ENCODE data around the gene SUV39H2. TPM values are rescaled to one million over a fixed set of nuclear protein-coding genes. Genes with fewer than 3 reads are reported as not detected.
"Not testable (repeated sequence)": the region's sequence is repeated elsewhere in the genome, so short reads cannot be mapped to it uniquely, and the experiment has no call there.

The SUV39H2 gene
- total RNA-seq, 2 experiments from 2014 or later, result 30.9 to 36.6 TPM

GRCh38 chr10:14880229-14880628 lies 1.6 kb downstream of the SUV39H2 start:
- peak overlapping the region; percentile 90 for H3K27ac Mint-ChIP-seq
- CTCF ChIA-PET, result interaction anchor here (1.9 kb wide), 1 partner anchor 74 kb away, joined by 4 read pairs; the partner anchor contains the start of gene DCLRE1C
- H3K9me3 Mint-ChIP-seq, result no peaks in the 10 kb centered on the region
- H3K27me3 Mint-ChIP-seq, result no peaks in the 10 kb centered on the region
- no peak for DNase-seq
- H3K4me3 Mint-ChIP-seq, result peak overlapping the region; percentile 96
- H3K36me3 Mint-ChIP-seq (ENCODE audit: low read depth), result peaks cover 13% of the 10 kb centered on the region
- peaks cover 52% of the 10 kb centered on the region for H3K4me1 Mint-ChIP-seq
- POLR2A ChIA-PET, result interaction anchor here (0.6 kb wide), 1 partner anchor 306 kb away, joined by 3 read pairs; no protein-coding TSS in a partner anchor

DNA sequence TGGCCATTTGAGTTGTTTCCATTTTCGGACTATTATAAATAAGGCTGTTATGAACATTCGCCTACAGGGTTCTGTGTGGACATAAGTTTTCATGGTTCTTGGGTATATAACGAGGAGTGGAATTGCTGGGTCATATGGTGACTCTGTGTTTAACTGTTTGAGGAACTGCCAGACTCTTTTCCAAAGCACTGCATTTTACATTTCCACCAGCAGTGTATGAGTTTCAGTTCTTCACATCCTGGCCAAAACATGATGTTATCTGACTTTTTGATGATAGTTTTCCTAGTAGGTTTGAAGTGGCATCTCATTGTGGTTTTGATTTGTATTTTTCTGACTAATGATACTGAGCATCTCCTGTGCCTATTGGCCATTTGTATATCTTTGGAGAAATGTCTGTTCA lies 5.4 kb downstream of the SUV39H2 start:
- peaks cover 13% of the 10 kb centered on the region for H3K36me3 Mint-ChIP-seq (ENCODE audit: low read depth)
- ChIA-PET POLR2A (no interaction called here), CTCF (interaction anchor here (1.4 to 1.9 kb wide), 2 partner anchors 47 to 75 kb away, joined by 3 to 5 read pairs; partner anchors contain the start of gene MEIG1)
- H3K27ac Mint-ChIP-seq, result peak overlapping the region; percentile 3
- H3K27me3 Mint-ChIP-seq, result no peaks in the 10 kb centered on the region
- H3K4me3 Mint-ChIP-seq, result no peak overlapping the region
- DNase-seq, result no peak
- H3K9me3 Mint-ChIP-seq, result no peaks in the 10 kb centered on the region
- H3K4me1 Mint-ChIP-seq, result peaks cover 29% of the 10 kb centered on the region

GRCh38 chr10:14889318-14889717 lies 10.7 kb downstream of the SUV39H2 start:
- H3K36me3 Mint-ChIP-seq (ENCODE audit: low read depth), result peaks cover 7% of the 10 kb centered on the region
- H3K4me1 Mint-ChIP-seq, result peaks cover 5% of the 10 kb centered on the region
- no peaks in the 10 kb centered on the region for H3K27me3 Mint-ChIP-seq
- POLR2A ChIA-PET, result no interaction called here
- H3K9me3 Mint-ChIP-seq, result no peaks in the 10 kb centered on the region
- H3K4me3 Mint-ChIP-seq, result no peak overlapping the region
- DNase-seq, result no peak
- H3K27ac Mint-ChIP-seq, result no peak overlapping the region
- CTCF ChIA-PET, result interaction anchor here (0.6 to 1.1 kb wide), 4 partner anchors 17 to 155 kb away, joined by 3 to 4 read pairs (median 3); no protein-coding TSS in a partner anchor

DNA sequence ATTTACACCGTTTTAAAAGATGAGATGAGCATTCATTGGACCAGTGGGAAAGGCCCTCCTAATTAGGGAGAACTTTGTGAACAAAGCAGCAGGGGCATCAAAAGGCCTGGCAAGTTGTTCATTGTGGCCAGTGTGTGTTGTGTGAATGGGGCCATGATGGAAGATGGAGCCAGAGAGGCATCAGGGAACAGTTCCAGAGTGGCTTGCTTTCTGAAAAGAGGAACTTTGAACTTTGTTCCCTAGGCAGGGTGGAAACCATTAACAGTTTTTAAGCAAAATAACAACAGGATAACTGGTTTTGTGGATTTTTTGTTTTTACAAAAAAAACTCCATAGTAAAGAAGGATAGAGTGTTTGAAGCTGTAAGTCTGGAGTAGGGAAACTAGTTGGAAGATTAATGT lies 12.5 kb downstream of the SUV39H2 start:
- Mint-ChIP-seq H3K9me3 (peaks cover 2% of the 10 kb centered on the region), H3K27ac (no peak overlapping the region), H3K27me3 (no peaks in the 10 kb centered on the region), H3K4me1 (peaks cover 8% of the 10 kb centered on the region), H3K4me3 (no peak overlapping the region), H3K36me3 (ENCODE audit: low read depth) (peaks cover 10% of the 10 kb centered on the region)
- POLR2A ChIA-PET, result no interaction called here
- CTCF ChIA-PET, result no interaction called here
- no peak for DNase-seq

DNA sequence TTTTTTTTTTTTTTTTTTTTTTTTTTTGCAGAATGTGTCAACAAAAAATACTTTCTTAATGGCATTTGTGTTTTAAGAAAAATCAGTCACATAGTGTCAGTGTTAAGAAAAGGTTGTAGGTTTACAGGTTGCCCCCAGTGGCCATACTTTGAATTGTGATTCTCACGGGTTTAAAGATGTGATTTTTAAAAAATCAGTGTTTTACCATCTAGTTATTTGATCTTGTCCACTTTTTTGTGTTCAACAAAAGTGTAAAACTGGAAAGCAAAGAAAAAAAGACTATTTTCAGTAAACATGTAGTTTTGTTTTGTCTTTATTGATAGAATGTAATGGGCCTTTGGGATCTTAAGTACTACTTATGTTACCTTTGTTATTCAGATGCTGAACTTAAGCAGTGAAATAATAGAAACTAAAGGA lies 25.7 kb downstream of the SUV39H2 start:
- ChIA-PET POLR2A (no interaction called here), CTCF (interaction anchor here (0.8 to 1.4 kb wide), 2 partner anchors 43 to 322 kb away, joined by 3 to 4 read pairs; no protein-coding TSS in a partner anchor)
- peak; percentile 49 for DNase-seq
- Mint-ChIP-seq H3K36me3 (ENCODE audit: low read depth) (peaks cover 51% of the 10 kb centered on the region), H3K27me3 (no peaks in the 10 kb centered on the region), H3K27ac (no peak overlapping the region), H3K4me1 (peaks cover 28% of the 10 kb centered on the region), H3K4me3 (no peak overlapping the region), H3K9me3 (peaks cover 2% of the 10 kb centered on the region)

DNA sequence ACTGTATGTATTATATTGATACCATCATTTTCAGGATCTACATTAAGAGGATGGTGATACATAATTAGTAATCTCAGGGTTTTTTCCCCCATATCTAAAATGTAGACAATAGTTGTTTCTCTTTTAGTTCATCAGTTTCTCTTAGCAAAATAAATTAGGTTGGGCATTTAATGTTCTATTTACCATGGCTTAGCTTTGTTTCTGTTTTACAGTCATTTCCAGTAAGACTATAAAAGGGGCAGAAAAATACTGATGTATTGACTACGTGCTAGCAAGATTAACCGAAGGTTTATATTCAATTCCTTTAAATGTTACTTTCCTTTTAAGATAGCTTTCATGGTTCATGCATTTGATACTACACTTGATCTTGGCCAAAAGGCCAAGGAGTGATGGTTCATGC lies 26.2 kb downstream of the SUV39H2 start:
- H3K27me3 Mint-ChIP-seq, result no peaks in the 10 kb centered on the region
- H3K4me3 Mint-ChIP-seq, result no peak overlapping the region
- CTCF ChIA-PET, result interaction anchor here (0.8 to 2.9 kb wide), 4 partner anchors 9 to 322 kb away, joined by 3 to 5 read pairs (median 4); no protein-coding TSS in a partner anchor
- peaks cover 54% of the 10 kb centered on the region for H3K36me3 Mint-ChIP-seq (ENCODE audit: low read depth)
- H3K9me3 Mint-ChIP-seq, result peaks cover 2% of the 10 kb centered on the region
- peaks cover 28% of the 10 kb centered on the region for H3K4me1 Mint-ChIP-seq
- H3K27ac Mint-ChIP-seq, result no peak overlapping the region
- POLR2A ChIA-PET, result no interaction called here
- no peak for DNase-seq

GRCh38 chr10:14905890-14906289 lies 27.2 kb downstream of the SUV39H2 start:
- ChIA-PET POLR2A (no interaction called here), CTCF (interaction anchor here (0.5 to 2.9 kb wide), 5 partner anchors 10 to 342 kb away, joined by 3 to 5 read pairs (median 4); no protein-coding TSS in a partner anchor)
- DNase-seq, result no peak
- no peaks in the 10 kb centered on the region for H3K27me3 Mint-ChIP-seq
- H3K4me1 Mint-ChIP-seq, result peaks cover 35% of the 10 kb centered on the region
- peaks cover 2% of the 10 kb centered on the region for H3K9me3 Mint-ChIP-seq
- H3K36me3 Mint-ChIP-seq (ENCODE audit: low read depth), result peaks cover 64% of the 10 kb centered on the region
- no peak overlapping the region for H3K4me3 Mint-ChIP-seq
- H3K27ac Mint-ChIP-seq, result peak overlapping the region; percentile 73

DNA sequence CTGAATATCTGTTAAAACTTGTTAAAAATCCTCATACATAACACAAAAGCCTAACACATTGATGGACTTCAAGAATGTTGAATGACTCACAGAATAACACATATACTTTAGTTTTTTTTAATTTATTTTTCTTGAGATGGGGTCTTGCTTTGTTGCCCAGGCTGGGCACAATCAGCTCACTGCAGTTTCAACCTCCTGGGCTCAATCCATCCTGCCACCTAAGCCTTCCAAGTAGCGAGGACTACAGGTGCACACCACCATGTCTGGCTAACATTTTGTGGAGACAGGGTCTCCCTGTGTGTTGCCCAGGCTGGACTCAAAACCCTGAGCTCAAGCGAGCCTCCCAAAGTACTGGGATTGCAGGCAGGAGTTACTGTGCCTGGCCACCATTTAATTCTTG lies 28.1 kb downstream of the SUV39H2 start:
- peaks cover 38% of the 10 kb centered on the region for H3K4me1 Mint-ChIP-seq
- no peak overlapping the region for H3K4me3 Mint-ChIP-seq
- ChIA-PET POLR2A (no interaction called here), CTCF (interaction anchor here (1.1 to 2.9 kb wide), 2 partner anchors 10 to 18 kb away, joined by 3 to 5 read pairs; no protein-coding TSS in a partner anchor)
- H3K9me3 Mint-ChIP-seq, result peaks cover 4% of the 10 kb centered on the region
- H3K27ac Mint-ChIP-seq, result no peak overlapping the region
- H3K27me3 Mint-ChIP-seq, result no peaks in the 10 kb centered on the region
- DNase-seq, result no peak
- peaks cover 70% of the 10 kb centered on the region for H3K36me3 Mint-ChIP-seq (ENCODE audit: low read depth)

DNA sequence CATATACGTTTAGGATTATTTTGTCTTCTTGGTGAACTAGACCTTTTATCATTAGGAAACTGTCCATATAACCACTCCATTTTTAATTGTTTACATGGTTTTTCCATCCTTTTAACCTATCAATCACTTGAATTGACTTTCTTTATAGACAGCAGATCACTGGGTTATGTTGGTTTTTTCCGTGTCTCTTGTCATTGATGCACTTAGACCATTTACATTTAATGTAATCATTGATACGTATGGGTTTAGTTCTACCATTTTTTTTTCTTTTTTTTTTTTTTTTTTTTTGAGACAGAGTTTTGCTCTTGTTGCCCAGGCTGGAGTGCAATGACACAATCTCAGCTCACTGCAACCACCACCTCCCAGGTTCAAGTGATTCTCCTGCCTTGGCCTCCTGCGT lies 28.9 kb downstream of the SUV39H2 start:
- peaks cover 76% of the 10 kb centered on the region for H3K36me3 Mint-ChIP-seq (ENCODE audit: low read depth)
- H3K4me3 Mint-ChIP-seq, H3K27ac Mint-ChIP-seq, DNase-seq, POLR2A ChIA-PET, H3K9me3 Mint-ChIP-seq, H3K27me3 Mint-ChIP-seq: not testable (repeated sequence)
- CTCF ChIA-PET, result interaction anchor here (2.9 kb wide), 1 partner anchor 11 kb away, joined by 5 read pairs; no protein-coding TSS in a partner anchor
- H3K4me1 Mint-ChIP-seq, result peaks cover 38% of the 10 kb centered on the region

- POLR2A ChIA-PET, result interaction anchor here (0.8 kb wide), 1 partner anchor 1282 kb away, joined by 3 read pairs; no protein-coding TSS in a partner anchor
- Mint-ChIP-seq H3K27me3 (no peaks in the 10 kb centered on the region), H3K9me3 (peaks cover 4% of the 10 kb centered on the region), H3K4me3 (no peak overlapping the region), H3K36me3 (ENCODE audit: low read depth) (peaks cover 87% of the 10 kb centered on the region), H3K4me1 (peaks cover 38% of the 10 kb centered on the region), H3K27ac (peak overlapping the region; percentile 13)
- CTCF ChIA-PET, result interaction anchor here (1.3 kb wide), 1 partner anchor 19 kb away, joined by 4 read pairs; no protein-coding TSS in a partner anchor
- no peak for DNase-seq
Measured at GRCh38 chr10:14909101-14909500, 30.4 kb downstream of the SUV39H2 start.

- peaks cover 35% of the 10 kb centered on the region for H3K4me1 Mint-ChIP-seq
- H3K27me3 Mint-ChIP-seq, result no peaks in the 10 kb centered on the region
- peak overlapping the region; percentile 10 for H3K27ac Mint-ChIP-seq
- peaks cover 91% of the 10 kb centered on the region for H3K36me3 Mint-ChIP-seq (ENCODE audit: low read depth)
- ChIA-PET POLR2A (no interaction called here), CTCF (interaction anchor here (1.0 kb wide), 1 partner anchor 38 kb away, joined by 3 read pairs; no protein-coding TSS in a partner anchor)
- no peak for DNase-seq
- H3K9me3 Mint-ChIP-seq, result peaks cover 9% of the 10 kb centered on the region
- H3K4me3 Mint-ChIP-seq, result no peak overlapping the region
Measured at GRCh38 chr10:14910953-14911352, 32.3 kb downstream of the SUV39H2 start.

DNA sequence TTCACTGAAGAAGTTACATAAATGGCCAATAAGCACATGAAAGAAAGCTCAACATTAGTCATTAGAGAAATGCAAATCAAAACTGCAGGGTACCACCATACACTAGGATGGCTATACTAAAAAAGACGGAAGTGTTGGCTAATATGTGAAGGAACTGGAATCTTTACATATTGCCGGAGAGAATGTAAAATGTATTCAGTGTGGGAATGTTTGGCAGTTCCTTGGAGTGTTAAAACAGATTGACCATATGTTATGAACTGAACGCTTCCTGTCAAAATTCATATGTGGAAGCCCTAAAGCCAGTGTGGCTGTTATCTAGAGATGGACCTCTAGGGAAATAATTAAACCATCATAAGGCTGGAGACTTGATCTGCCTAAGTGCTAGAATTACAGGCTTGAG lies 33.1 kb downstream of the SUV39H2 start:
- Mint-ChIP-seq H3K9me3 (peaks cover 14% of the 10 kb centered on the region), H3K36me3 (ENCODE audit: low read depth) (peaks cover 95% of the 10 kb centered on the region), H3K27me3 (no peaks in the 10 kb centered on the region), H3K27ac (no peak overlapping the region), H3K4me1 (peaks cover 36% of the 10 kb centered on the region), H3K4me3 (no peak overlapping the region)
- ChIA-PET POLR2A (no interaction called here), CTCF (interaction anchor here (1.0 kb wide), 1 partner anchor 38 kb away, joined by 3 read pairs; no protein-coding TSS in a partner anchor)
- no peak for DNase-seq

DNA sequence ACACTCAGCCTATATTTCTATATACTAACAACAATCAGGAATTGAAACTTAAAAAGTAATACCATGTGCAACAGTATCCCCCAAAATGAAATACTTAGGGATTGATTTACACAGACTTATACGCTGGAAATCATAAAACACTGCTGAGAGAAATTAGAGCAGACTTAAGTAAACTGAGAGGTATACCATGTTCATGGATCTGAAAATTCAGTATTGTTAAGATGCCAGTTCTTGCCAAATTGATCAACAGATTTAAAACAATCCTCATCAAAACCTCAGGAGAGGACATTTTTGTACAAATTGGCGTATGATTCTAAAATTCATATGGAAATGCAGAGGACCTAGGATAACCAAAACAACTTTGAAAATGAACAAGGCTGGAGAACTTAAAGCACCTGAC lies 37.9 kb downstream of the SUV39H2 start:
- Mint-ChIP-seq H3K4me3 (no peak overlapping the region), H3K4me1 (peaks cover 18% of the 10 kb centered on the region), H3K27ac (no peak overlapping the region), H3K36me3 (ENCODE audit: low read depth) (peaks cover 99% of the 10 kb centered on the region), H3K9me3 (peaks cover 35% of the 10 kb centered on the region), H3K27me3 (no peaks in the 10 kb centered on the region)
- CTCF ChIA-PET, result no interaction called here
- DNase-seq, result no peak
- POLR2A ChIA-PET, result no interaction called here
